ENCODE measurements around the gene SPATA31A5. TPM values are rescaled to one million over a fixed set of nuclear protein-coding genes. Genes with fewer than 3 reads are reported as not detected.

Gene SPATA31A5
- total RNA-seq, result not detected

GRCh38 chr9:60914107-60914506, at the start of gene SPATA31A5:
Gene SPATA31A5 (plus strand): TSS chr9:60914407. CDS start chr9:60914436, 29 bp downstream.

